Stimulated activated CD8-positive, alpha-beta memory T cell treated with anti-CD3 and anti-CD28 coated beads, Interleukin-15, amount 100 ng/mL, for 48 hours (primary cell): ENCODE results near the gene GLI1.

Experiments
- DNase-seq, 2 donors: peaks; one replicate each; pipeline ENCODE4 v3.0.0-alpha.2; 2020; ENCODE audit warnings: low read depth in 2 of 2

The GLI1 gene

DNA sequence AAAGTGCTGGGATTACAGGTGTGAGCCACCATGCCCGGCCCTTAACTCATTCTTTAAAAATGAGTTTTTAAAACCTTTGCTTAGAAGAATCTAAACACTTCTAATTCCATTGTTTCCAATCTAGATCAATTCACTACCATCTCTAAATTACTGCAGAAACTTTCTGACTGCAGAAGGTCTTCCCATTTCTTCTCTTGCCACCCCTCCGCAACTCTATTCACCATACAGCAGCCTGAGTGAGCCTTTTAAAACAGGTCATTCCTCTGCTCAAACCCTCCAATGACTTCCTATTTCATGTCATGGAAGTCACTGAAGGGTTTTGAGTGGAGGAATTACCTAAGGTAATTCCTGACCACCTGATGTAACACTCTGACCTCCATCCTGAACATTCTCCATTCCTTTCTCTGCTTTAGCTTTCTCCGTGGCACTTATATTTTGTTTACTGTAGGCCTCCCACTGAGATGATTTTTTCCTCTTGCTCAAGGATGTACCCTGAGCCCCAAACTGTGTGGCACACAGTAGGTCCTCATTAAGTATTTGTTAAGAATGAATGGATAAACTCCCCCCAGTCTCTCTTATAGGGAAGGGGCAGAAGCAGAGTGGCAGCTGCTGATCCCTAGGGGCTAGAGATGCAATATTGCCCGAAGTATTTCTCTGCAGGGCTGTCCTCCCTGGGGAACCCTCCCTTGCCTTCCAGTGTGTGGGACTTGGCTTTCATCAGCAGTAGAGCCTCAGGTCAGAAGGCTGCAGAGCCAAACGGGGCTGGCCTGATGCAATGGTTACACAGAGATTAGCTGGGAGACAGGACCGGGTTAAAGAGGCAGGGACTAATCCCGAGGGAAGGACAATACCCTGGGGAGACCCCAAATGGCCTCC is 59.6 kb downstream of the GLI1 start:
- DNase-seq, result no peak

- DNase-seq, result no peak
These were observed 60.1 kb downstream of the GLI1 start for GRCh38 chr12:57519796-57520052.

- peak; percentile 100 for DNase-seq
These were observed 60.7 kb downstream of the GLI1 start, which contains the start of gene DDIT3 for GRCh38 chr12:57520053-57520818. TSS of gene DDIT3 (minus strand) at chr12:57520514. CDS start at chr12:57517406, 3,108 bp downstream.

GRCh38 chr12:57521525-57522010 is 62.0 kb downstream of the GLI1 start:
- DNase-seq, result no peak
